Endodermal cell (in vitro differentiated cells): ENCODE measurements around the gene DGKQ. TPM values are rescaled to one million over a fixed set of nuclear protein-coding genes. Genes with fewer than 3 reads are reported as not detected.
A peak's percentile ranks its signal among the peaks of the same experiment; 100 is the strongest.

Experiments used
- DNase-seq: peaks from one replicate; pipeline ENCODE4 v3.0.0-alpha.2; 2017
- H3K27ac ChIP-seq: 2 replicates; pipeline ENCODE4 v1.5.1; 2013; ENCODE audit warnings: mild to moderate bottlenecking, low read depth, low read length, moderate library complexity
- H3K27me3 ChIP-seq: 2 replicates; pipeline ENCODE4 v1.6.1; 2013; ENCODE audit warnings: mild to moderate bottlenecking, low read length, moderate library complexity; ENCODE audit not compliant: insufficient read depth, control insufficient read depth, poor library complexity, severe bottlenecking
- H3K36me3 ChIP-seq: 2 replicates; pipeline ENCODE4 v1.7.0; 2013; ENCODE audit warnings: mild to moderate bottlenecking, low read length, moderate library complexity; ENCODE audit not compliant: control insufficient read depth, insufficient read depth
- H3K4me1 ChIP-seq: one replicate; pipeline ENCODE4 v1.7.0; 2013; ENCODE audit warnings: low read length; ENCODE audit not compliant: control insufficient read depth, insufficient read depth
- H3K4me3 ChIP-seq: 2 replicates; pipeline ENCODE4 v1.5.1; 2013; ENCODE audit warnings: mild to moderate bottlenecking, low read length, moderate library complexity
- H3K9ac ChIP-seq: 2 replicates; pipeline ENCODE4 v1.6.1; 2013; ENCODE audit warnings: mild to moderate bottlenecking, low read length, moderate library complexity; ENCODE audit not compliant: poor library complexity, severe bottlenecking; ENCODE audit errors: extremely low read depth
- H3K9me3 ChIP-seq: 2 replicates; pipeline ENCODE4 v1.6.1; 2013; ENCODE audit warnings: mild to moderate bottlenecking, low read length, moderate library complexity; ENCODE audit not compliant: control insufficient read depth
- H3K27ac Mint-ChIP-seq: 2 replicates; pipeline ENCODE4 v1.8.0; 2020; ENCODE audit warnings: mixed read lengths
- H3K27me3 Mint-ChIP-seq: 2 replicates; pipeline ENCODE4 v1.8.0; 2021; ENCODE audit warnings: mild to moderate bottlenecking, mixed read lengths; ENCODE audit not compliant: insufficient read depth
- H3K36me3 Mint-ChIP-seq: 2 replicates; pipeline ENCODE4 v1.8.0; 2020; ENCODE audit warnings: low read depth, mixed read lengths
- H3K4me1 Mint-ChIP-seq: 2 replicates; pipeline ENCODE4 v1.8.0; 2020; ENCODE audit warnings: mixed read lengths
- H3K4me3 Mint-ChIP-seq: 2 replicates; pipeline ENCODE4 v1.8.0; 2020; ENCODE audit warnings: mild to moderate bottlenecking, moderate library complexity, mixed read lengths
- H3K9me3 Mint-ChIP-seq: 2 replicates; pipeline ENCODE4 v1.8.0; 2020; ENCODE audit warnings: mild to moderate bottlenecking, mixed read lengths
- CTCF ChIP-seq: fragments of 200-600 bp; sonication (generic); conservative IDR thresholded peaks from 2 replicates; pipeline ENCODE4 v1.5.0; 2021; ENCODE audit warnings: antibody characterized with exemption, mild to moderate bottlenecking
- WGBS, 2 experiments: methylation state at CpG; one replicate each; pipeline versions ENCODE4 v1.1.5 to v1.1.7; 2013; ENCODE audit warnings: missing lambda C conversion rate in 2 of 2, mixed read lengths in 1 of 2; ENCODE audit not compliant: insufficient coverage in 1 of 2, insufficient read length in 1 of 2; 5-methylcytosine and 5-hydroxymethylcytosine counted together
- total RNA-seq, 2 donors: library from RNA; stranded (reverse); fragmentation: NEBNext Ultra II Directional in 1 of 2; extraction: Animal tissue kit (Norgen Biotek cat#: 25700) in 1 of 2; gene quantifications; 2 replicates in 1 of 2; 3 replicates in 1 of 2; pipeline ENCODE4 v1.2.1, GENCODE V29; 2021

The DGKQ gene
- total RNA-seq, 2 donors from 2014 or later = 26.3 to 31.1 TPM

- Mint-ChIP-seq H3K9me3 (no peaks in the 10 kb centered on the region), H3K4me3 (peak overlapping the region; percentile 9), H3K27ac (peak overlapping the region; percentile 58), H3K36me3 (peaks cover 5% of the 10 kb centered on the region), H3K27me3 (no peaks in the 10 kb centered on the region), H3K4me1 (peaks cover 12% of the 10 kb centered on the region)
- Histone ChIP-seq H3K9ac (peak overlapping the region; percentile 11), H3K4me1 (peaks cover 15% of the 10 kb centered on the region), H3K9me3 (no peaks in the 10 kb centered on the region), H3K4me3 (no peak overlapping the region), H3K27ac (no peak overlapping the region), H3K36me3 (peaks cover under 1% of the 10 kb centered on the region), H3K27me3 (no peaks in the 10 kb centered on the region)
- no peak for DNase-seq
- no peak for TF ChIP-seq CTCF
- WGBS, 2 experiments = 77% methylated on average over 9 of the region's 9 CpGs; no CpG with 5 or more reads in 1 of the 2 experiments
Observed at GRCh38 chr4:1019320-1019719, 46.0 kb upstream of the DGKQ start.

GRCh38 chr4:1018147-1019020, 45.0 kb upstream of the DGKQ start:
- H3K4me3 Mint-ChIP-seq = no peak overlapping the region
- H3K36me3 Mint-ChIP-seq = peaks cover 8% of the 10 kb centered on the region
- no peak for DNase-seq

GRCh38 chr4:1017706-1018105, 44.3 kb upstream of the DGKQ start:
- H3K36me3 ChIP-seq = peaks cover 8% of the 10 kb centered on the region
- DNase-seq = no peak
- Mint-ChIP-seq H3K27ac (peak overlapping the region; percentile 55), H3K9me3 (no peaks in the 10 kb centered on the region), H3K4me3 (no peak overlapping the region), H3K4me1 (peaks cover 12% of the 10 kb centered on the region), H3K27me3 (no peaks in the 10 kb centered on the region), H3K36me3 (peaks cover 8% of the 10 kb centered on the region)
- H3K9me3 ChIP-seq = no peaks in the 10 kb centered on the region
- no peaks in the 10 kb centered on the region for H3K27me3 ChIP-seq
- no peak overlapping the region for H3K4me3 ChIP-seq
- H3K9ac ChIP-seq = no peak overlapping the region
- no peak for TF ChIP-seq CTCF
- 87 to 90% methylated on average over 8 to 15 of the region's 15 CpGs for WGBS, 2 experiments
- peaks cover 15% of the 10 kb centered on the region for H3K4me1 ChIP-seq
- no peak overlapping the region for H3K27ac ChIP-seq

More at GRCh38 chr4:1018147-1019020, 45.0 kb upstream of the DGKQ start:
- H3K4me3 ChIP-seq = no peak overlapping the region
- peaks cover 15% of the 10 kb centered on the region for H3K4me1 ChIP-seq
- H3K27ac Mint-ChIP-seq = peak overlapping the region; percentile 55
- H3K36me3 ChIP-seq = peaks cover 8% of the 10 kb centered on the region
- H3K27me3 Mint-ChIP-seq = no peaks in the 10 kb centered on the region
- peaks cover 12% of the 10 kb centered on the region for H3K4me1 Mint-ChIP-seq
- 87 to 90% methylated on average over 11 to 29 of the region's 29 CpGs for WGBS, 2 experiments
- TF ChIP-seq CTCF = no peak
- no peak overlapping the region for H3K9ac ChIP-seq
- H3K9me3 Mint-ChIP-seq = no peaks in the 10 kb centered on the region
- no peaks in the 10 kb centered on the region for H3K27me3 ChIP-seq
- H3K27ac ChIP-seq = no peak overlapping the region
- no peaks in the 10 kb centered on the region for H3K9me3 ChIP-seq
